A549 (cell line): Measurements from ENCODE around the gene PRR12.

Experiments
- BCL3 ChIP-seq: fragments of >200 bp; sonication (Bioruptor Twin); formaldehyde crosslinking; IDR thresholded peaks from 3 replicates; pipeline ENCODE4 v1.6.1; 2016
- CEBPB ChIP-seq, 2 experiments: fragments of >200 bp in 1 of 2; sonication (Bioruptor Twin) in 1 of 2; formaldehyde crosslinking in 1 of 2; IDR thresholded peaks; 2 replicates each; pipeline ENCODE4 v1.6.1; 2012 to 2016
- CTCF ChIP-seq: fragments of >200 bp; sonication (Bioruptor Twin); formaldehyde crosslinking; IDR thresholded peaks from 3 replicates; pipeline ENCODE4 v1.5.1; 2016
- ELK1 ChIP-seq: fragments of 150-350 bp; IDR thresholded peaks from 2 replicates; pipeline ENCODE4 v1.6.1; 2014; ENCODE audit warnings: low read depth, mild to moderate bottlenecking, low read length
- GATA3 ChIP-seq: IDR thresholded peaks from 2 replicates; pipeline ENCODE4 v1.6.1; 2012; ENCODE audit warnings: borderline replicate concordance
- JUN ChIP-seq, 2 experiments: fragments of >200 bp; sonication (Bioruptor Twin); formaldehyde crosslinking; IDR thresholded peaks; 2 replicates in 1 of 2; 3 replicates in 1 of 2; pipeline ENCODE4 v1.6.1; 2016 to 2017
- MAZ ChIP-seq: fragments of 150-350 bp; IDR thresholded peaks from 2 replicates; pipeline ENCODE4 v1.6.1; 2014; ENCODE audit warnings: antibody characterized with exemption, low read depth, low read length, borderline replicate concordance
- MYC ChIP-seq: IDR thresholded peaks from 2 replicates; pipeline ENCODE4 v1.6.1; 2012; ENCODE audit warnings: mild to moderate bottlenecking, inconsistent platforms, low read length, improper control_type of control experiment, borderline replicate concordance
- POLR2A ChIP-seq: IDR thresholded peaks from 2 replicates; pipeline ENCODE4 v1.6.1; 2012; ENCODE audit warnings: mild to moderate bottlenecking, low read length
- RCOR1 ChIP-seq: fragments of 150-350 bp; IDR thresholded peaks from 2 replicates; pipeline ENCODE4 v1.6.1; 2014; ENCODE audit warnings: antibody characterized with exemption, low read length, low read depth

GRCh38 chr19:49590971-49591730 lies at the start of gene PRR12:
- TF ChIP-seq CTCF (no peak; the same call in 2 of the 3 replicates), CEBPB (IDR thresholded peaks at IDR 0.05) (no peak), MAZ (no peak), BCL3 (peak; percentile 90), POLR2A (peak; percentile 47), RCOR1 (no peak), ELK1 (no peak), JUN (IDR thresholded peaks at IDR 0.05) (peak; percentile 89 to 96), GATA3 (no peak), MYC (peak; percentile 27; the same call in 1 of the 2 replicates)
